Inferior parietal cortex (tissue), 1 donor: ENCODE data around the gene OTULIN.

ENCODE experiments used
- DNase-seq: peaks from one replicate; pipeline ENCODE4 v3.0.0-alpha.2; 2016; ENCODE audit errors: extremely low spot score

The OTULIN gene

GRCh38 chr5:14720236-14720923 lies 55.9 kb downstream of the OTULIN start:
- no peak for DNase-seq

GRCh38 chr5:14721990-14722656 lies 57.6 kb downstream of the OTULIN start:
- DNase-seq = no peak

GRCh38 chr5:14722923-14723322 lies 58.4 kb downstream of the OTULIN start:
- DNase-seq = no peak

DNA sequence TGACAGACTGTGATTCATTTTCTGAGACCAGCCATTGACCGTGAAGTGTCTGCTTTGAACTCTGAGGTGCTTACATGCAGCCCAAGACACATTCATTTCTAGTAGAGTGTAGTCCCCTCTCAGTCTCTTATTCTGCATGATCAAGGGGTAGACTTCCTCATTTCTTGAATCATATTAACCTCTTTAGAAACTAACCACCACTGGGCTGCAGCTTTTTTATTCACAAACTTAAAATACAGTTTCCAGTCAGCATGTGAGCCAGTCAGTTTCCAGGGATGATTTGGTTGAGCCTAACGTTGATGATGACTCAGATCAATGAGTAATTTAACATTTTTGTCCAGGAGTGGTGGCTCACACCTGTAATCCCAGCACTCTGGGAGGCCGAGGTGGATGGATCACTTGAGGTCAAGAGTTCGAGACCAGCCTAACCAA lies 59.2 kb downstream of the OTULIN start:
- DNase-seq = no peak

DNA sequence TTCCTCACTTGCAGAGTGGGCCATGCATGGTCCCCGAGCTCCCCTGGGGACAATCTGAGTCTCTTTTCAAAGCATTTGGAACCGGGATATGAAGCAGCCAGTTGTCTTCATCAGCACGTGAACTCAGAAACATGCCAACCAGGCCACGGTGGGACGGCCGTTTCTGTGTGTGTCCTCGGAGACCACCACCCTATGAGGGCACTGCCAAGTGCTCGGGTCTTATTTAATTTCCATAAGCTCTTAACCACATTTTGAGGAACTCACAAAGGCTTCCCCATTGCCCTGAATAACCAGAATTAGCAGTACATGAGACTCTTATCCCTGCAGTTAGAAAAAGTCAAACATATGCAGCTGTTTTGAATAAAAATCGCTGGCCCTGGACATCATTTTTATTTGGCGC lies 60.1 kb downstream of the OTULIN start:
- no peak for DNase-seq

GRCh38 chr5:14726066-14726838 lies 61.7 kb downstream of the OTULIN start:
- no peak for DNase-seq

GRCh38 chr5:14727428-14727865 lies 62.9 kb downstream of the OTULIN start:
- DNase-seq = peak; percentile 97

DNA sequence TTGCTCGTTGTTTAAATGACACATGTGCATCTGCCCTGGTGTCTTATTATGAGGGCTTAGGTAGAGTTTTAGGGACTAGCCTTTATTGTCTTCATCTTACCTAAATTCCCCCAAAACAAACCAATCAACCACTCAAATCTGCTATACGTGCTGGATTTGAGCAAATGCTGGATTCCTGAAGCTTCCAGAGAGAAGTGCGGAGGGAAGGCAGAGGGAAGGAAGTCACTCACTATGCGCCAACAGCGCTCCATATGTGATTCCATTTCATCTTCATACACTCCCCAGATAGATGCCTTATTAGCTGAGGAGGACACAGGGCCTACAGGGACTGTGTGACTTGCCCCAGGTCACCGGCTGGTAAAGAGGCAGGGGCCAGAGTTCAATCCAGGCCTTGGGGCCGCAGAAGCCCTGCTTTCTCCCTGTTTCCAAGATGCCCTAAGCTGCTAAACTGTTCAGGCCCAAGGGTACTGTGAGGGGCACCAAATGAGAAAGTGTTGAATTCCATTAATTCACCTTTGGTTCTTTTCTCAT lies 63.5 kb downstream of the OTULIN start:
- DNase-seq = peak; percentile 48

DNA sequence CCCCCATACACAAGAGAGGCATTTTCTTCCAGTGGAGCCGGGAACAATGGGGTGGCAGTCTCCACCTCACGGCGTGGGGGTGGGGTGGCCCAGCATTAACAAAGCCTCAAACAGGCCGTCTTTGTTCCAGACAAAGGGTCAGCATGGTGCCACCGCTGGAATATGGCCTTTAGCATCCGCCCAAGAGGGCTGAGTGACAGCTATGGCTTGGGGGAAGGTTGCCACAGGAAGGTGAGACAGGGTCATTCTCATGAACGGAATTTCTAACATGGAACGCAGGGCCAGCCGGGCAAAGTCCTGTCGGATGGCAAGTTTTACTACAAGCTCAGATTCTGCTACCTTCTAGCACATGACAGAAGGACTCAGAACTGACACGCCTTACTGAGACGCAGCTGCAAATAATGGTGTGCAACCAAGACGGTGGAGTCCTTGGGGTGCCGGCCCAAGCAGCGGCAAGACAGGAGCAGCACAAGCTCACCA lies 64.0 kb downstream of the OTULIN start:
- DNase-seq = peak; percentile 76

DNA sequence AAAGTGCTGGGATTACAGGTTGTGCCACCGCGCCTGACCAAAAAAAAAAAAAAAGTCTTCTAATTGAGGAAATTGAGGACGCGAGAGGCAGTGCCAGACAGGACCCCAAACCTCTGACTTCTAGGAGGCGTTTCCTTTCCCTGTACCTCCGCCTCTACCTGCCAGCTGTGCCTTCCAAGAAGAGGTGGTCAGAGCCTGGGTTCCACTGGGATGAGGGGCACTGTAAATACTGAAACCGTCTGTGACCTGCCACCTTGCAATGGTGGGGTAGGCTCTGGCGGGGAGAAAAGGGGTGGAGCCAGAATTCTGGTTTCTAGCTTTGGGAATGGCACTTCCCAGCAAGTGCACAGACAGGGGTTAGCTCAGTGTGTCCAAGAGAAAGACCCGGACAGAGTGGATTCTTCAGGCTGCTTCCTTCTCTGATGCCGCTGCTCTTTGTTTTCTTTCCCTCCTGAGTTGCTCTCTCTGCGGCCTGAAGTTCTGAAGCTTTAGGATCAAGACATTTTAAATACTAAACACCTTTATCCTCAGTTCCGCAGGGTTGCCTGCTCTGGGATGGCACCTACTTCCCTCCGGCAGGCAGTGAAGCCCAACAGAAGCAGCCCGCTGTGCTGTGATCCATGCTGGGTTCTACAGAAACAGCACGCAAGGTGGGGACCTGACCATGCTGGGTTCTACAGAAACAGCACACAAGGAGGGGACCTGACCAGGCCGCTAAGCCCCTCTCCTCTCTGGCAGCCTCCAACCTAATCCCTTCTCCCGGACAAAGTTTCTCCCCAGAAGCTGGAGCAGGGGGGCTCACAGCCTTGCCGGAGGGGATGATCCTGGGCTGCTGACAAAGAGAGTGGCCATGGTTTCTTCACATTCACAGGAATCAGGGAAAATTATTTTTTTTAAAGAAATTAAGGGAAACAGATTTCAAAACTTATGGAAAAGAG lies 65.2 kb downstream of the OTULIN start:
- DNase-seq = no peak

DNA sequence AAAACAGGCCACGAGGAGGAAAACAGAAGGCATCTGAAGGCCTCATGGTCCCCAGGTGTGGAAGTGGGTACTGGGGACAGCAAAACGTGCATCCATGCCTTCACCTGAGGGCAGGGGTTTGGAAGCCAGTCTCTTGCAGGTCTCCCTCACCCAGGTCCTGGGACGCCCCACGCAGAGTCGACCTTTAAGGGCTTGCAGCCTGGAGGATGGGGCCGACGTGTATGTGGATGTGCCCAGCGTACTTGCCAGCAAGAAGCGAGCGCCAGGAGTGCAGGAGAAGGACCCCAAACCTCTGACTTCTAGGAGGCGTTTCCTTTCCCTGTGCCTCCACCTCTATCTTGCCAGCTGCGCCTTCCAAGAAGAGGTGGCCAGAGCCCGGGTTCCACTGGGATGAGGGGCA lies 65.9 kb downstream of the OTULIN start:
- DNase-seq = no peak

DNA sequence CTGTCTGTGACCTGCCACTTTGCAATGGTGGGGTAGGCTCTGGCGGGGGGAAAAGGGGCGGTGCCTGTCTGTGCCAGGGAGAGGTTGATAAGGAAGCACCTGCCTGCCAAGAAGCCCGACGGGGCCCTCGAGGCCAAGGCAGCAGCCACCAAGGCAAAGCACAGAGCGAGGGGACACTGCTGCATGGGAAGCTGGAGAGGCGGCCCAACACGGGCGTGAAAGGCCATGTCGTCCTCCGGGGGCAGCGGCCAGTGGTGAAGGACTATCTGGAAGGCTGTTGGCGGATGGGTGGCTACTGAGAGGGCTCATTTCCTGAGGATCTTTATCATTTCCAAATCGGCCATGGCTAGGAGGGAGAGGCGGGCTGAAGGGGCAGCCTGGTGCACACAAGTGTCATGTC lies 66.4 kb downstream of the OTULIN start:
- DNase-seq = no peak

GRCh38 chr5:14732991-14733390 lies 68.5 kb downstream of the OTULIN start:
- DNase-seq = no peak

DNA sequence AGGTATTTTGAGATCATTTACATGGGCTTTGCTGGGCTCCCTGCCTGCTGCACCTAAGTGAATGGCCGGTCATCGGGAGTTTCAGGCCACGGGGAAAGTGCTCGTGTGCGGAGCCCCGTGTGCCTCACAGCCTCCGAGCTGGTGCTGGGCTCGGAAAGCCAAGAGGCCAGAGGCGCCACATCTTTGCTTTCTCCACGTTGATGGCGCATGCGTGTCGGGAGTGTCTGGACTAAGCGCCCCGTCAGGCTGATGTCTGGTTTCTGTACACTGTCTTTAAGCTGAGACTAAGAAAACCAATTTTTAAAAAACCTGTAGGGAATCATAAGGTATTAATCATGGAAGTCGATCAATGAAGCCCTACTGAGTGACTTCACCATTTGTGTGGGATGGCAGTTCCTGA lies 69.1 kb downstream of the OTULIN start:
- DNase-seq = no peak

DNA sequence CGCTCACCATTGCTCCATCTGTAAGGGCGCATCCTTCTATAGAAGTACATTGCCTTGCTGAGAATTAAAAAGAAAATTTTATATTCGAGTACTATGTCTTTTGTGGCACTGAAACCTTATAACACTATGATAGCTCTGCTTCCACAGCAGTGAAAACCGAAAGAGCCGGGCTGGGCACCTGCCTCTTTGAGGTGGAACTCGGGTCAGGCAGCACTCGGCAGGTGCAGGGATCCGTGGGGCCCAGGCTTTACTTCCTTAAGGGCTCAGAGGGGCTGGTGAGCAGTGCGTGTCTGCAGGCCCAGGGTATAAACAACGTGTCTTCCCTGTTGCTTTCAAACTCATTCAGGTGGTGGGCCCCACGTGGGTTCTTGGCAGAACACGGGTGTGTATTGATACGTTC lies 69.9 kb downstream of the OTULIN start:
- DNase-seq = no peak

DNA sequence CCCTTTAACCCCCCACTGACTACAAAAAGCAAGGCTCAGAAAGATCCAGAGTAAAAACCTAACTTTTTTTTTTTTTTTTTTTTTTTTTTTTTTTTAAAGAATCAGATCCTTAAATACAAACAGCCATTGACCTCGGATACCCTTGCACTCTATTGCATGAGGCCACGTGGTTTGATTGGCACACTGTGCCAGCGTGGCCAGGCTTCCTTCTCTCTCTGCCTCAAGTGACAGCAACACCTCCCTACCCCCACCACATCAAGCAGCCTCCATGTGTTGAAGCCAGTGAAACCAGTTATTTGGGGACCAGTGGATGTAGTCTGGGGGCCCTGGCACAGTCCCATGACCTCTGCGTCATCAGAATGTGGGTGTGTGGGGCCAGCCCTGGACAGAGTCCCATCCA lies 71.4 kb downstream of the OTULIN start:
- no peak for DNase-seq

GRCh38 chr5:14737291-14737690 lies 72.8 kb downstream of the OTULIN start:
- no peak for DNase-seq

GRCh38 chr5:14738050-14738449 lies 73.5 kb downstream of the OTULIN start:
- DNase-seq = no peak

DNA sequence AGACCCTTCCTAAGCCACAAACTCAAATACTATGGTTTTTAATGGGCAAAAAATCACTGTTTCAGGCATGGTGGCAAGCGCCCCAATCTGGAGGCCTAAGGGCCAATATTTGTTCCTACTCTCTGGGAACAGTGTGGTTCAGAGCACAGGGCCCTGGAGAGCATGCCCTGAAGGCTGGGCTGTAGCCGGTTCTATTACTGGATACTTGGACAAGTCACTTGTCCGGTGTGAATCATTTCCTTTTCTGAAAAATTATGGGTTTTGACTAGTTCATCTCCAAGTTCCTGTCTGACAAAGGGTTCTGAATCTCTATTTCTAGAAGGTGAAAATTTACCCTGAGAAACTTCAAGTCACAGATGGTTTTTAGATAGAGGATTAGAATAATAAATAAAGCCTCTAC lies 75.0 kb downstream of the OTULIN start:
- no peak for DNase-seq

GRCh38 chr5:14739981-14740380 lies 75.5 kb downstream of the OTULIN start:
- no peak for DNase-seq

DNA sequence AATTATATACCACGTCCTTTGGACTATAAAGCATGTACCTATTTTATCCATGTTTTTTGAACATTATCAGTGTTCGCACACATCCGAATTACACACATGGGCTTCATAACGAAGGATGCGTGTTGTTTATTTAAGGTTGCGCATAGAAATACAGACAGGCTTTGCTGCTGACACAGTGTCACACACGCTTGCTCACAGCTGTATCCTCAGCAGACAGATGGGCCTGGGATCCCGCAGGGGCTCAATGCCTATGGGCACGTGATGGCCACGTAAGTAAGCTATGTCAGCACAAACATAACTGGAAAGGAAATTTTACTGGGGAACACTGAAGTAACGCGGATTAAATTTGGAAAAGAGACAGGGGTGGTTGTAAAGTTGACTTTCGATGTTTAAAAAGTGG lies 76.6 kb downstream of the OTULIN start:
- DNase-seq = no peak
